CD4-positive, CD25-positive, alpha-beta regulatory T cell (primary cell): ENCODE results near the gene NOX5. TPM values are rescaled to one million over a fixed set of nuclear protein-coding genes. Genes with fewer than 3 reads are reported as not detected.

Source experiments
- ATAC-seq, 2 donors: fragments of 150-1000 bp; cut with Tn5 transposase; one replicate each; pipeline ENCODE4 v1.10.0; 2021; ENCODE audit warnings: low read depth in 2 of 2, moderate number of reproducible peaks in 2 of 2, moderate library complexity in 1 of 2
- DNase-seq, 3 donors: peaks; one replicate each; pipeline versions ENCODE4 v3.0.0 to v3.0.0-alpha.2; 2012 to 2022; ENCODE audit warnings: mixed read lengths in 1 of 3
- H3K27ac ChIP-seq: one replicate; pipeline ENCODE4 v1.7.0; 2013; ENCODE audit warnings: mild to moderate bottlenecking, low read length; ENCODE audit not compliant: insufficient read depth, poor library complexity, severe bottlenecking
- H3K27me3 ChIP-seq: one replicate; pipeline ENCODE4 v1.7.0; 2013; ENCODE audit warnings: low read length; ENCODE audit not compliant: control insufficient read depth, insufficient read depth
- H3K36me3 ChIP-seq: one replicate; pipeline ENCODE4 v1.7.0; 2013; ENCODE audit warnings: mild to moderate bottlenecking, low read length, moderate library complexity; ENCODE audit not compliant: control insufficient read depth, insufficient read depth
- H3K4me1 ChIP-seq: 2 replicates; pipeline ENCODE4 v1.7.0; 2013; ENCODE audit warnings: mild to moderate bottlenecking, low read length; ENCODE audit not compliant: insufficient read depth, control insufficient read depth, poor library complexity, severe bottlenecking
- H3K4me3 ChIP-seq: one replicate; pipeline ENCODE4 v1.7.0; 2013; ENCODE audit warnings: low read depth, mild to moderate bottlenecking, low read length, moderate library complexity
- H3K9me3 ChIP-seq, 2 experiments: 1 replicate in 1 of 2; 2 replicates in 1 of 2; pipeline ENCODE4 v1.7.0; 2013; ENCODE audit warnings: low read length in 2 of 2, mild to moderate bottlenecking in 1 of 2, moderate library complexity in 1 of 2; ENCODE audit not compliant: control insufficient read depth in 2 of 2
- H3K27ac Mint-ChIP-seq, 3 donors: one replicate each; pipeline ENCODE4 v1.8.0; 2020 to 2022; ENCODE audit warnings: mild to moderate bottlenecking in 3 of 3, mixed read lengths in 3 of 3, moderate library complexity in 2 of 3
- H3K27me3 Mint-ChIP-seq: one replicate; pipeline ENCODE4 v1.8.0; 2022; ENCODE audit warnings: mild to moderate bottlenecking, mixed read lengths
- H3K36me3 Mint-ChIP-seq: one replicate; pipeline ENCODE4 v1.8.0; 2020; ENCODE audit warnings: mixed read lengths
- H3K4me1 Mint-ChIP-seq, 4 donors: one replicate each; pipeline ENCODE4 v1.8.0; 2020 to 2022; ENCODE audit warnings: mixed read lengths in 4 of 4, mild to moderate bottlenecking in 1 of 4
- H3K4me3 Mint-ChIP-seq, 4 donors: one replicate each; pipeline ENCODE4 v1.8.0; 2020 to 2022; ENCODE audit warnings: mild to moderate bottlenecking in 4 of 4, mixed read lengths in 4 of 4, moderate library complexity in 3 of 4
- H3K9me3 Mint-ChIP-seq, 7 donors: one replicate each; pipeline ENCODE4 v1.8.0; 2020 to 2022; ENCODE audit warnings: mixed read lengths in 7 of 7, mild to moderate bottlenecking in 3 of 7, moderate library complexity in 2 of 7
- polyA plus RNA-seq, 4 donors: library from polyadenylated mRNA; unstranded; fragments of 300-500 nt; fragmentation: Illumina TruSeq; gene quantifications; one replicate each; pipeline ENCODE4 v1.2.3, GENCODE V29; 2021
- total RNA-seq: library from RNA; stranded (reverse); gene quantifications from one replicate; pipeline ENCODE4 v1.2.3, GENCODE V29; 2022

The NOX5 gene
- total and polyA plus RNA-seq, 5 donors from 2014 or later = not detected

GRCh38 chr15:68979006-68979405, 35.5 kb upstream of the NOX5 start:
- no peak overlapping the region for H3K4me3 ChIP-seq
- H3K4me1 ChIP-seq = no peaks in the 10 kb centered on the region
- H3K4me3 Mint-ChIP-seq = no peak overlapping the region
- DNase-seq (no peak), ATAC-seq (no peak)
- H3K27ac ChIP-seq = no peak overlapping the region
- H3K9me3 Mint-ChIP-seq = peaks cover 0 to 17% (median 3%) of the 10 kb centered on the region in 7 donors
- peaks cover 1% of the 10 kb centered on the region for H3K27me3 ChIP-seq
- H3K9me3 ChIP-seq = peaks cover 0 to 1% of the 10 kb centered on the region in 2 experiments
- H3K27ac Mint-ChIP-seq = no peak overlapping the region
- no peaks in the 10 kb centered on the region for H3K36me3 Mint-ChIP-seq
- H3K36me3 ChIP-seq = no peaks in the 10 kb centered on the region
- no peaks in the 10 kb centered on the region for H3K4me1 Mint-ChIP-seq
- peaks cover 23% of the 10 kb centered on the region for H3K27me3 Mint-ChIP-seq

GRCh38 chr15:68979816-68980215, 34.7 kb upstream of the NOX5 start:
- no peaks in the 10 kb centered on the region for H3K36me3 Mint-ChIP-seq
- Histone ChIP-seq H3K9me3 (peaks cover 0 to 1% of the 10 kb centered on the region in 2 experiments), H3K4me1 (no peaks in the 10 kb centered on the region), H3K36me3 (no peaks in the 10 kb centered on the region), H3K27ac (no peak overlapping the region), H3K4me3 (no peak overlapping the region), H3K27me3 (peaks cover 1% of the 10 kb centered on the region)
- H3K4me1 Mint-ChIP-seq = no peaks in the 10 kb centered on the region
- H3K4me3 Mint-ChIP-seq = no peak overlapping the region
- peaks cover 0 to 17% (median 0%) of the 10 kb centered on the region in 7 donors for H3K9me3 Mint-ChIP-seq
- peaks cover 23% of the 10 kb centered on the region for H3K27me3 Mint-ChIP-seq
- no peak overlapping the region for H3K27ac Mint-ChIP-seq
- ATAC-seq (no peak), DNase-seq (no peak)

- ATAC-seq (no peak), DNase-seq (no peak)
- H3K27ac ChIP-seq = no peak overlapping the region
- H3K27me3 Mint-ChIP-seq = peaks cover 25% of the 10 kb centered on the region
- no peak overlapping the region for H3K4me3 Mint-ChIP-seq
- peaks cover 0 to 17% (median 0%) of the 10 kb centered on the region in 7 donors for H3K9me3 Mint-ChIP-seq
- no peaks in the 10 kb centered on the region for H3K36me3 ChIP-seq
- no peak overlapping the region for H3K4me3 ChIP-seq
- H3K4me1 Mint-ChIP-seq = no peaks in the 10 kb centered on the region
- peaks cover 0 to 1% of the 10 kb centered on the region in 2 experiments for H3K9me3 ChIP-seq
- no peaks in the 10 kb centered on the region for H3K4me1 ChIP-seq
- no peaks in the 10 kb centered on the region for H3K36me3 Mint-ChIP-seq
- H3K27ac Mint-ChIP-seq = no peak overlapping the region
- peaks cover 3% of the 10 kb centered on the region for H3K27me3 ChIP-seq
Observed at GRCh38 chr15:68980786-68981185, 33.7 kb upstream of the NOX5 start.

- ATAC-seq (no peak), DNase-seq (no peak)
- Histone ChIP-seq H3K4me1 (no peaks in the 10 kb centered on the region), H3K27me3 (peaks cover 3% of the 10 kb centered on the region), H3K9me3 (peaks cover 0 to 1% of the 10 kb centered on the region in 2 experiments), H3K36me3 (no peaks in the 10 kb centered on the region), H3K27ac (no peak overlapping the region), H3K4me3 (no peak overlapping the region)
- no peak overlapping the region for H3K4me3 Mint-ChIP-seq
- no peaks in the 10 kb centered on the region for H3K4me1 Mint-ChIP-seq
- H3K27me3 Mint-ChIP-seq = peaks cover 25% of the 10 kb centered on the region
- H3K9me3 Mint-ChIP-seq = peaks cover 0 to 12% (median 0%) of the 10 kb centered on the region in 7 donors
- H3K36me3 Mint-ChIP-seq = no peaks in the 10 kb centered on the region
- H3K27ac Mint-ChIP-seq = no peak overlapping the region
Observed at GRCh38 chr15:68981941-68982340, 32.6 kb upstream of the NOX5 start.

- no peak overlapping the region for H3K27ac ChIP-seq
- no peaks in the 10 kb centered on the region for H3K36me3 ChIP-seq
- peaks cover 7% of the 10 kb centered on the region for H3K27me3 ChIP-seq
- no peak overlapping the region for H3K27ac Mint-ChIP-seq
- ATAC-seq (no peak), DNase-seq (no peak)
- no peaks in the 10 kb centered on the region for H3K4me1 ChIP-seq
- H3K36me3 Mint-ChIP-seq = no peaks in the 10 kb centered on the region
- no peak overlapping the region for H3K4me3 Mint-ChIP-seq
- H3K4me3 ChIP-seq = no peak overlapping the region
- H3K9me3 Mint-ChIP-seq = peaks cover 0 to 4% (median 0%) of the 10 kb centered on the region in 7 donors
- no peaks in the 10 kb centered on the region for H3K4me1 Mint-ChIP-seq
- H3K9me3 ChIP-seq = no peaks in the 10 kb centered on the region
- H3K27me3 Mint-ChIP-seq = peaks cover 22% of the 10 kb centered on the region
Observed at GRCh38 chr15:68982976-68983563, 31.4 kb upstream of the NOX5 start.

- DNase-seq (no peak), ATAC-seq (no peak)
- Histone ChIP-seq H3K27me3 (peaks cover 7% of the 10 kb centered on the region), H3K36me3 (no peaks in the 10 kb centered on the region), H3K4me3 (no peak overlapping the region), H3K4me1 (no peaks in the 10 kb centered on the region), H3K27ac (no peak overlapping the region), H3K9me3 (no peaks in the 10 kb centered on the region)
- Mint-ChIP-seq H3K36me3 (no peaks in the 10 kb centered on the region), H3K27me3 (peaks cover 18% of the 10 kb centered on the region), H3K9me3 (peaks cover 0 to 2% (median 0%) of the 10 kb centered on the region in 7 donors), H3K4me3 (no peak overlapping the region), H3K27ac (peak overlapping the region in 1 of 3 donors; percentile 21), H3K4me1 (no peaks in the 10 kb centered on the region)
Observed at GRCh38 chr15:68983961-68984481, 30.5 kb upstream of the NOX5 start.

- no peak overlapping the region for H3K27ac Mint-ChIP-seq
- DNase-seq (no peak), ATAC-seq (no peak)
- H3K4me3 Mint-ChIP-seq = no peak overlapping the region
- H3K4me1 Mint-ChIP-seq = no peaks in the 10 kb centered on the region
- Histone ChIP-seq H3K4me3 (no peak overlapping the region), H3K4me1 (no peaks in the 10 kb centered on the region), H3K9me3 (no peaks in the 10 kb centered on the region), H3K27ac (no peak overlapping the region), H3K27me3 (peaks cover 7% of the 10 kb centered on the region), H3K36me3 (no peaks in the 10 kb centered on the region)
- peaks cover 0 to 2% (median 0%) of the 10 kb centered on the region in 7 donors for H3K9me3 Mint-ChIP-seq
- H3K27me3 Mint-ChIP-seq = peaks cover 18% of the 10 kb centered on the region
- H3K36me3 Mint-ChIP-seq = no peaks in the 10 kb centered on the region
Observed at GRCh38 chr15:68984586-68984985, 29.9 kb upstream of the NOX5 start.

GRCh38 chr15:68985361-68985891, 29.1 kb upstream of the NOX5 start:
- no peak overlapping the region for H3K27ac Mint-ChIP-seq
- no peak for ATAC-seq
- H3K9me3 ChIP-seq = no peaks in the 10 kb centered on the region

More at GRCh38 chr15:68985361-68985891, 29.1 kb upstream of the NOX5 start:
- Mint-ChIP-seq H3K4me3 (no peak overlapping the region), H3K4me1 (no peaks in the 10 kb centered on the region), H3K9me3 (peaks cover 0 to 2% (median 0%) of the 10 kb centered on the region in 7 donors), H3K36me3 (no peaks in the 10 kb centered on the region), H3K27me3 (peaks cover 18% of the 10 kb centered on the region)
- no peaks in the 10 kb centered on the region for H3K36me3 ChIP-seq
- DNase-seq = no peak
- H3K27ac ChIP-seq = no peak overlapping the region
- no peak overlapping the region for H3K4me3 ChIP-seq
- no peaks in the 10 kb centered on the region for H3K4me1 ChIP-seq
- peaks cover 6% of the 10 kb centered on the region for H3K27me3 ChIP-seq
